C4-2B (cell line): Measurements from ENCODE around the gene SHROOM3.

ENCODE experiments used
- H3K27ac ChIP-seq: fragments of 450-650 bp; 2 replicates; pipeline ENCODE4 v1.5.1; 2017
- CTCF ChIP-seq: fragments of 450-650 bp; conservative IDR thresholded peaks from 2 replicates; pipeline ENCODE4 v1.5.1; 2017; ENCODE audit warnings: mild to moderate bottlenecking
- ZFX ChIP-seq: fragments of 450-650 bp; IDR thresholded peaks from 2 replicates; pipeline ENCODE4 v1.6.1; 2017

The SHROOM3 gene

GRCh38 chr4:76705472-76705871 is 270.4 kb downstream of the SHROOM3 start:
- H3K27ac ChIP-seq: peak overlapping the region; percentile 87
- TF ChIP-seq ZFX (no peak), CTCF (no peak)

DNA sequence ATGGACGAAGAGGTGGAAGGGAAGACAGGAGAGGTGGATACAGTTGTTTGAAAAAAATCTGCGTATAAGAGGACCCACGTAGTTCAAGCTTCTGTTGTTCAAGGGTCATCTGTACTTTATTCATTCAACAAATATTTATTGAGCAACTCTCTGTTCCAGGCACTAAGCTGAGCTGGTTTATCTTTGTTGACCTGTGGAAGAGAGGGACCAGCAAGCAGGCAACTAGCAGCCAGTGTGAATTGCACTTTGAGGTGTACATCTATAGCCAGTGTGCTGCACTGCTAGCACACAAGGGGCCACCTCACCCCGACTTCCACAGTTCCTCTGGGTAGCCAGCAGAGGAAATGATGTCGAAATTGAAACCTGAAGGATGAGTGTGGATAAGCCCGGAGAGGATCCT is 271.6 kb downstream of the SHROOM3 start:
- H3K27ac ChIP-seq: peak overlapping the region; percentile 46
- TF ChIP-seq ZFX (no peak), CTCF (no peak)

DNA sequence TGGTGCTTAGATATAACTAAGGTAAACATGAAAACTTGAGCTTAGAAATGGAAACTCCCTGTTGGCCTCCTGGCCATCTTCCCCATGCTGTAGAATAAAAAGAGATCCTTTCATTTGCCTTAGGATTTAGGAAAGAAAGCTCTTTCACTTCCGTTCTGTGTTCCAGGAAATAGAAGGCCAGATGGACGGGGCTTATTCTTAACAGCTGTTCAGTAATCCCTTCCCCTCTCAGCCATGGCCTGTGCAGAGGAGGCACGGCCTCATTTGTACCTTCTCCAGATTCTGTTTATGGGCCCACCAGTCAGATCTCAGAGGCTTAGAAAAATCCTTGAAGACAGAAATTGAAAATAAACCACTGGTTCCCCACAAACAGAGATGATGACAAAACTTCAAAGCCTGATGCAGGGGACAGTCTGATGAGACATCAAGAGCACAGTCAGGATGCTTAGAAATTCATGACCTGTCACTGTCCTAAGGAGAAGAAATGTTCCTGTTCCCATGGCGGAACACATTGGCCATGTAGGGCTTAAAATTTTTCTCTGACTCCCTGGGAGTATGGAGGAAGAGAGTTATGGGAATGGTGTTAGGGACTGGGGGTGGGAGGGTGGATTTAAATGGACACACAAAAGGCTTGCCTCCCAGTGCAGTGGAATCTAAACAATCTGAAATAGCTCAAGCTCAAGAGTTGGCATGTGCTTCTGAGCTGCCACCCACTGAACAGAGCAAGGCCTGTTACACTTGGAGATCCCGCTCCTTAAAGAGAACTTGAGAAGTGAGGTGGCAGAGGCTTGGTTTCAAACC is 274.1 kb downstream of the SHROOM3 start:
- no peak overlapping the region; the same call in 1 of the 2 replicates for H3K27ac ChIP-seq
- TF ChIP-seq ZFX: no peak
- TF ChIP-seq CTCF: no peak

- no peak for TF ChIP-seq ZFX
- no peak for TF ChIP-seq CTCF
- H3K27ac ChIP-seq: no peak overlapping the region; the same call in 1 of the 2 replicates
Measured at GRCh38 chr4:76709772-76710090, 274.7 kb downstream of the SHROOM3 start.

- TF ChIP-seq ZFX (no peak), CTCF (no peak)
- H3K27ac ChIP-seq: no peak overlapping the region
Measured at GRCh38 chr4:76712564-76712963, 277.5 kb downstream of the SHROOM3 start.

DNA sequence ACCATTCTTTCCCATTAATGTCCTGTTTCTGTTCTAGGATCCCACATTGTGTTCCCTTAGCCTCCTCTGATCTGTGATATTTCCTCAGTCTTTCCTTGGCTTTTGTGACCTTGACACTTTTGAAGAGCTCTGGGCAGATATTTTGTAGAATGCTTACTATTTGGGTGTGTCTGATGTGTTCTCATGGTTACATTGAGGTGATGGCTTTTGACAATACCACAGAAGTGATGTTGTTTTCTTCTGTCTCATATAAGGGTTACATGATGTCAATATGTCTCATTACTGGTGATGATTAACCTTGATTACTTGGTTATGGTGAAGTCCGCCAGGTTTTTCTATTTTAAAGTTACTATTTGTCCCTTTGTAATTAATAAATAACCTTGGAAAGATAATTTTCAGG is 279.2 kb downstream of the SHROOM3 start:
- TF ChIP-seq ZFX (no peak), CTCF (no peak)
- no peak overlapping the region for H3K27ac ChIP-seq

DNA sequence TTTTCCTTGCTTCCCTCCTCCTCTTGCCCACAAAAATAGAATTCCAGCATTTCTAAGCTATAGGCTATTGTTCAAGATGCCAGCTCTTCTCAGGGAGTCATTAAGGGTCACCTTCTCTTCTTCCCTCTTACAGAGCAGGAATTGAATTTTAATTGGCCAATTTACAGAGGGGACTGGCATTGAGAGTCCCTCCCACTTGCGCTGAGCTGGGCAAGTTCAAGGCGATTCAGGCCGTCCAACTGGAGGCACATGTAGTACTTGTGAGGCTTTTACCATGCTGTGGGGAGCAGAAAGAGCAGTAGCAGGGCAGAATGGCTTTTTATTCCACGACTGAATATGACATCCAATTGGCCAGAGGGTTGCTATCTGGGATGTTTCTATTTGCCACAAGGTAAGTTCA is 281.0 kb downstream of the SHROOM3 start:
- no peak for TF ChIP-seq ZFX
- TF ChIP-seq CTCF: no peak
- H3K27ac ChIP-seq: peak overlapping the region; percentile 86
